ENCODE data around the gene ALKBH3.

The ALKBH3 gene

DNA sequence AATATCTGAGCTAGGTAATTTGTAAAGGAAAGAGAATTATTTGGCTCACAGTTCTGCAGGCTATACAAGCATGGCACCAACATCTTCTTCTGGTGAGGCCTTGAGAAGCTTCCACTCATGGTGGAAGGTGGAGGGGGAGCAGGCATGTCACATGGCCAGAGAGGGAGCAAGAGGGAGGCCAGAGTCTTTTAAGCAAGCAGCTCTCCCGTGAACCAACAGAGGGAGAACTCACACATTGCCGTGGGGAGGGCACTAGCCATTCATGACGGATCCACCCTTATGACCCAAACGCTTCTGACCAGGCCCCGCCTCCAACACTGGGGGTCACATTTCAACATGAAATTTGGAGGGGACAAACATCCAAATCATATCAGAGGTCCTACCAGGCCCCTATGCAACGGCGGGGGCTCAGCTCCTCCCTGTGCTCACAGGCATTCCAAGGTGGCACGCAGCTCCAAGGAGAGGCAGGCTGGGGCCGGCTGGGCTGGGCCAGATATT lies 66.4 kb downstream of the ALKBH3 start:
- no peak overlapping the region for H3K4me3 ChIP-seq (ENCODE audit: low read depth, low read length)
- peak; percentile 9; the same call in 1 of the 2 replicates for TF ChIP-seq CTCF (IDR thresholded peaks at IDR 0.05; ENCODE audit: borderline replicate concordance, insufficient read depth, low read depth, low read length)

GRCh38 chr11:43947815-43948214 lies 67.2 kb downstream of the ALKBH3 start:
- no peak overlapping the region for H3K4me3 ChIP-seq (ENCODE audit: low read depth, low read length)
- no peak for TF ChIP-seq CTCF (IDR thresholded peaks at IDR 0.05; ENCODE audit: borderline replicate concordance, insufficient read depth, low read depth, low read length)

- no peak overlapping the region for H3K4me3 ChIP-seq (ENCODE audit: low read depth, low read length)
- TF ChIP-seq CTCF (IDR thresholded peaks at IDR 0.05; ENCODE audit: borderline replicate concordance, insufficient read depth, low read depth, low read length), result no peak
Observed at GRCh38 chr11:43948341-43949225, 68.0 kb downstream of the ALKBH3 start.

DNA sequence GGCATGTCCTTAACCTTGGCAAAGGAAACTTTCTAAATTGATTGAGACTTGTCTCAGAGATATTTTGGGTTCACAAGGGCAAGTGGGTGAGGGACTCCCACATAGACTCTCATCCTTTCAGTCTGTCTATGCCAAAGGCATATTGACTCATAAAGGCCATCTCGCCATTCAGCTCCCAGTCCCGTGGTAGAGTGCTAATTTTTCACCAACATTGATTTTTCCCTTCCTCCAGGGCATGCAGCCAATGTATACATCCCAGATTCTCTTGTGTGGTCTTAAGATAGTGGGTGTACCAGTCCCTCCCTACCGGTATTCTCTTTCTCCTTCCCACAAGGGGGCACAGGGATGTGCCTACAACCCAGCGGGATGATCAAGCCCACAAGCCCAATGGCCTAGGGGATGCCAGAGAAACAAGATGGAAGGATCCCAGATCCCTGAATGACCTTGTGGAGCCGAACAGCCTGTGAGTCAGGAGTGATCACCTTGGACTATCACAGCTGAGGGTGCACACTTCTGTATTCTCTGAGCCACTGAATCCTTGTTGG lies 69.8 kb downstream of the ALKBH3 start:
- H3K4me3 ChIP-seq (ENCODE audit: low read depth, low read length), result no peak overlapping the region
- no peak for TF ChIP-seq CTCF (IDR thresholded peaks at IDR 0.05; ENCODE audit: borderline replicate concordance, insufficient read depth, low read depth, low read length)

DNA sequence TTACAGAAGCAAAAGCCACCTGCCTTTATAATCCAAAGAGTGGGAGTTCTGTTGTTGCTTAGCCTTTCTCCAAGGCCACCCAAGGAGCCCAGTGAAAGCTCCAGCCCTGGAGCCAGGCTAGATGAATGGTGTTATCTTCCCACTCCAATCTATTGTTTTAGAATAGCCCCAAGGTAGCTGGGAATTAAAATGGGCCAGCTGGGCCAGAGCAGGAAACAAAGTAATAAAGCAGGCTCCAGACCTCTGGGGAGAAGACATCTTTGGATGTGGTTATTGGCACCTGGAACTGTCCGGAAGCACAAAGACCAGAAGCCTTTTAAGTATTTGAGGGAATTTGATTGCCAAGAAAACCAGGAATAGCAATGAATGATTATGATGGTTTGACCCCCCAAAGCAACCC lies 70.6 kb downstream of the ALKBH3 start:
- no peak for TF ChIP-seq CTCF (IDR thresholded peaks at IDR 0.05; ENCODE audit: borderline replicate concordance, insufficient read depth, low read depth, low read length)
- no peak overlapping the region for H3K4me3 ChIP-seq (ENCODE audit: low read depth, low read length)

- H3K4me3 ChIP-seq (ENCODE audit: low read depth, low read length), result no peak overlapping the region
- no peak for TF ChIP-seq CTCF (IDR thresholded peaks at IDR 0.05; ENCODE audit: borderline replicate concordance, insufficient read depth, low read depth, low read length)
Observed at GRCh38 chr11:43952020-43952400, 71.4 kb downstream of the ALKBH3 start.
